B cell (primary cell): ENCODE results near the gene FAM120AOS. TPM values are rescaled to one million over a fixed set of nuclear protein-coding genes. Genes with fewer than 3 reads are reported as not detected.

Source experiments
- ATAC-seq: fragments of 200-7000 bp; cut with Tn5 transposase; one replicate; pipeline ENCODE4 v1.10.0; 2021; ENCODE audit warnings: low read depth, mild to moderate bottlenecking, moderate number of reproducible peaks, moderate library complexity
- CTCF ChIA-PET: fragments of 350-600 bp; sonication (Branson Sonifier 250); formaldehyde crosslinking; loops from one replicate; lab custom pipeline; 2021; ENCODE audit warnings: antibody characterized with exemption, inconsistent platforms; lab: Charles Lee
- POLR2A ChIA-PET: fragments of 350-600 bp; sonication (Branson Sonifier 250); formaldehyde crosslinking; loops from one replicate; lab custom pipeline; 2021; ENCODE audit warnings: antibody characterized with exemption; lab: Charles Lee
- DNase-seq: peaks from one replicate; pipeline ENCODE4 v3.0.0; 2013
- H2AFZ ChIP-seq: 2 replicates; pipeline ENCODE4 v1.6.1; 2012; ENCODE audit warnings: mild to moderate bottlenecking, low read depth, low read length; ENCODE audit not compliant: insufficient read depth, poor library complexity, severe bottlenecking
- H3K27ac ChIP-seq, 2 donors: 1 replicate in 1 of 2; 2 replicates in 1 of 2; pipeline ENCODE4 v1.5.1; 2012 to 2013; ENCODE audit warnings: low read length in 2 of 2, mild to moderate bottlenecking in 2 of 2, moderate library complexity in 1 of 2
- H3K27me3 ChIP-seq, 4 experiments: fragments of 200-600 bp in 1 of 4; sonication (generic) in 1 of 4; replicated peaks in 1 of 4; 1 replicate in 2 of 4; 2 replicates in 2 of 4; pipeline versions ENCODE4 v1.6.1 to v1.7.0; 2013 to 2016; ENCODE audit warnings: low read length in 3 of 4, mild to moderate bottlenecking in 2 of 4, mixed read lengths in 1 of 4, moderate library complexity in 1 of 4; ENCODE audit not compliant: insufficient read depth in 4 of 4, control insufficient read depth in 3 of 4; ENCODE audit errors: control extremely low read depth in 1 of 4
- H3K36me3 ChIP-seq, 2 experiments: replicated peaks in 1 of 2; 1 replicate in 1 of 2; 2 replicates in 1 of 2; pipeline versions ENCODE4 v1.6.1 to v1.7.1; 2013; ENCODE audit warnings: low read length in 1 of 2; ENCODE audit not compliant: insufficient read depth in 2 of 2, control insufficient read depth in 1 of 2; ENCODE audit errors: control extremely low read depth in 1 of 2, extremely low read depth in 1 of 2
- H3K4me1 ChIP-seq, 2 donors: fragments of 200-600 bp in 1 of 2; sonication (generic) in 1 of 2; 1 replicate in 1 of 2; 2 replicates in 1 of 2; pipeline versions ENCODE4 v1.5.1 to v1.6.1; 2013 to 2017; ENCODE audit warnings: low read length in 2 of 2; ENCODE audit not compliant: control insufficient read depth in 2 of 2, insufficient read depth in 2 of 2
- H3K4me2 ChIP-seq: replicated peaks from 2 replicates; pipeline ENCODE3; 2012; ENCODE audit warnings: mild to moderate bottlenecking, low read depth, low read length; ENCODE audit not compliant: poor library complexity, severe bottlenecking
- H3K4me3 ChIP-seq, 5 experiments: fragments of 200-600 bp in 1 of 5; sonication (generic) in 1 of 5; 1 replicate in 3 of 5; 2 replicates in 2 of 5; pipeline versions ENCODE4 v1.5.1 to v1.7.0; 2011 to 2016; ENCODE audit warnings: low read length in 4 of 5, mild to moderate bottlenecking in 4 of 5, low read depth in 2 of 5, control low read depth in 1 of 5, moderate library complexity in 1 of 5; ENCODE audit not compliant: insufficient read depth in 1 of 5; ENCODE audit errors: control extremely low read depth in 1 of 5, extremely low read depth in 1 of 5
- H3K79me2 ChIP-seq: fragments of 200-600 bp; sonication (generic); one replicate; pipeline ENCODE4 v1.6.0; 2016; ENCODE audit warnings: low read length; ENCODE audit not compliant: control insufficient read depth, insufficient read depth
- H3K9ac ChIP-seq: fragments of 200-600 bp; sonication (generic); 2 replicates; pipeline ENCODE4 v1.6.1; 2017; ENCODE audit warnings: mild to moderate bottlenecking, low read length, moderate library complexity
- H3K9me3 ChIP-seq, 3 donors: one replicate each; pipeline versions ENCODE4 v1.6.1 to v1.7.1; 2013; ENCODE audit warnings: low read length in 2 of 3; ENCODE audit not compliant: control insufficient read depth in 2 of 3, insufficient read depth in 1 of 3; ENCODE audit errors: control extremely low read depth in 1 of 3
- H4K20me1 ChIP-seq: 2 replicates; pipeline ENCODE4 v1.6.0; 2012; ENCODE audit warnings: mild to moderate bottlenecking, low read length; ENCODE audit not compliant: insufficient read depth, control insufficient read depth, poor library complexity, severe bottlenecking
- H3K27ac Mint-ChIP-seq: one replicate; pipeline ENCODE4 v1.8.0; 2021; ENCODE audit warnings: mixed read lengths
- H3K27me3 Mint-ChIP-seq: one replicate; pipeline ENCODE4 v1.8.0; 2021; ENCODE audit warnings: mixed read lengths
- H3K4me1 Mint-ChIP-seq: one replicate; pipeline ENCODE4 v1.8.0; 2021; ENCODE audit warnings: mixed read lengths
- H3K4me3 Mint-ChIP-seq: one replicate; pipeline ENCODE4 v1.8.0; 2021; ENCODE audit warnings: mixed read lengths
- H3K9me3 Mint-ChIP-seq: one replicate; pipeline ENCODE4 v1.8.0; 2022; ENCODE audit warnings: mixed read lengths; ENCODE audit not compliant: insufficient read depth
- EZH2 ChIP-seq: IDR thresholded peaks from 2 replicates; pipeline ENCODE4 v1.6.1; 2012; ENCODE audit warnings: borderline replicate concordance, low read depth, mild to moderate bottlenecking, moderate library complexity, low read length; ENCODE audit not compliant: insufficient read depth, poor library complexity, severe bottlenecking
- WGBS: methylation state at CpG from one replicate; pipeline ENCODE4 v1.1.5; 2013; ENCODE audit warnings: missing lambda C conversion rate; ENCODE audit not compliant: insufficient coverage; 5-methylcytosine and 5-hydroxymethylcytosine counted together
- intact Hi-C: fragments of 100-400 bp; cut with micrococcal nuclease; formaldehyde crosslinking; loops from one replicate; pipeline ENCODE4 v1.10.0; 2022
- polyA plus RNA-seq: library from polyadenylated mRNA; depleted of rRNA; stranded (reverse); fragments of >200 nt; gene quantifications from 2 replicates; pipeline ENCODE4 v1.2.3, GENCODE V29; 2012
- total RNA-seq, 2 donors: library from RNA; stranded (reverse); fragments of 120-200 nt in 1 of 2; gene quantifications; 1 replicate in 1 of 2; 2 replicates in 1 of 2; pipeline versions ENCODE4 v1.2.3 to v1.2.4, GENCODE V29; 2013 to 2022
- TF ChIP-seq, protein P1 (sequence below): fragments of 200-600 bp; IDR thresholded peaks from one replicate; pipeline ENCODE4 v1.8.0; 2022; ENCODE audit warnings: antibody characterized with exemption, mild to moderate bottlenecking

The FAM120AOS gene
- total and polyA plus RNA-seq, 2 donors (not counting 1 experiment from before 2014, with no cell fraction given), result 36.0 to 47.8 TPM

DNA sequence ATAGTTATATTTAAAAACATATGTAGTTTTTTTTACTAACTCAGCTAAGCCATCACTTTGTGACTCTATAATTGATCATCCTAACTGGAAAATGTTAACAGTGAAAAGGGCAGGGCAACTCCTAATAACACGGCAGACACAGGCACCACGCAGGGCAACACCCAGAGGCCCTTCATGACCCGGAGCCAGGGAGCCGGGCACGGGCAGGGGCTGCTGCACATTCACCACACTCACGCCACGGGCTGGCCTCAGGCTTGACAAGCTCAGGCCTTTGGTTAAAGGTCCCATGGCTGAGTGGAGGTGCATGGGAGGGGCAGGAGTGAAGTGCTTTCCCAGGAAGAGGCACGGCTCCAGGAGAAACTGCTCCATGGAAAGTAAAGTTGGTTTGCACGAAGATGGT, 54.9 kb downstream of the FAM120AOS start:
- H3K27me3 ChIP-seq, result peaks cover 0 to 6% (median 0%) of the 10 kb centered on the region in 4 experiments
- DNase-seq (no peak), ATAC-seq (no peak)
- H3K4me1 Mint-ChIP-seq, result no peaks in the 10 kb centered on the region
- no peaks in the 10 kb centered on the region for H3K4me1 ChIP-seq
- H3K4me3 ChIP-seq, result no peak overlapping the region
- ChIA-PET POLR2A (no interaction called here), CTCF (no interaction called here)
- TF ChIP-seq, protein P1, sequence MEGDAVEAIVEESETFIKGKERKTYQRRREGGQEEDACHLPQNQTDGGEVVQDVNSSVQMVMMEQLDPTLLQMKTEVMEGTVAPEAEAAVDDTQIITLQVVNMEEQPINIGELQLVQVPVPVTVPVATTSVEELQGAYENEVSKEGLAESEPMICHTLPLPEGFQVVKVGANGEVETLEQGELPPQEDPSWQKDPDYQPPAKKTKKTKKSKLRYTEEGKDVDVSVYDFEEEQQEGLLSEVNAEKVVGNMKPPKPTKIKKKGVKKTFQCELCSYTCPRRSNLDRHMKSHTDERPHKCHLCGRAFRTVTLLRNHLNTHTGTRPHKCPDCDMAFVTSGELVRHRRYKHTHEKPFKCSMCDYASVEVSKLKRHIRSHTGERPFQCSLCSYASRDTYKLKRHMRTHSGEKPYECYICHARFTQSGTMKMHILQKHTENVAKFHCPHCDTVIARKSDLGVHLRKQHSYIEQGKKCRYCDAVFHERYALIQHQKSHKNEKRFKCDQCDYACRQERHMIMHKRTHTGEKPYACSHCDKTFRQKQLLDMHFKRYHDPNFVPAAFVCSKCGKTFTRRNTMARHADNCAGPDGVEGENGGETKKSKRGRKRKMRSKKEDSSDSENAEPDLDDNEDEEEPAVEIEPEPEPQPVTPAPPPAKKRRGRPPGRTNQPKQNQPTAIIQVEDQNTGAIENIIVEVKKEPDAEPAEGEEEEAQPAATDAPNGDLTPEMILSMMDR, result no peak
- no peak for TF ChIP-seq EZH2
- no peak overlapping the region for H2AFZ ChIP-seq
- H3K9ac ChIP-seq, result no peak overlapping the region
- no peak overlapping the region for H3K27ac ChIP-seq
- no peak overlapping the region for H3K4me2 ChIP-seq
- WGBS, result 95% methylated on average over 8 of the region's 9 CpGs
- H4K20me1 ChIP-seq, result no peaks in the 10 kb centered on the region
- H3K9me3 ChIP-seq, result no peaks in the 10 kb centered on the region
- no peak overlapping the region for H3K27ac Mint-ChIP-seq
- intact Hi-C loops, result no loop called here
- peaks cover 14% of the 10 kb centered on the region for H3K27me3 Mint-ChIP-seq
- no peak overlapping the region for H3K4me3 Mint-ChIP-seq
- peaks cover 3% of the 10 kb centered on the region for H3K9me3 Mint-ChIP-seq
- H3K79me2 ChIP-seq, result no peaks in the 10 kb centered on the region
- no peaks in the 10 kb centered on the region for H3K36me3 ChIP-seq

DNA sequence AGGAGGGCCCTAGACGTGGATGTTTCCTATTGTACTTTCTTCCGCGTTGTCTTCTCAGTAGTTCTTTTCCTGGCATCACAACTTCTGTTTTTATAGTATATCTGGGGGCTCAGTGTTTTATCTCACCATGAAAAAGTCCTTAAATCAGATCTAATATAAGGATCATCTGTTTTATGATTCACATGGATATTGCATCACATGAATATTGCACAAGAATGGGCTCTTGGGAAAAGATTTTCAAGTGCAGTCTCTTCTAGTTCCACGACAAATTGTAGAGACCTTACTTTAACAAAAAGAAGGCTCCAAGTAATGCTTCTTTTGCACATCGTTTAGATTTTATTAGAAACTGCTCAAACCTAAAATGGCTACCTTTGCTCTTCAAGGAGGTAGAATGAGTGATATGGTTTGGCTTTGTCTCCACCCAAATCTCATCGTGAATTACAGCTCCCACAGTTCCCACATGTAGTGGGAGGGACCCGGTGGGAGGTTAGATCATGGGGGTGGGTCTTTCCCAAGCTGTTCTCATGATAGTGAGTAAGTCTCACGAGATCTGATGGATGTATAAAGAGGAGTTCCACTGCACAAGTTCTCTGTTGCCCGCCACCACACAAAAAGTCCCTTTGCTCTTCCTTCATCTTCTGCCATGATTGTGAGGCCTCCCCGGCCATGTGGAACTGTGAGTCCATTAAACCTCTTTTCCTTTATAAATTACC, 55.6 kb downstream of the FAM120AOS start:
- H3K27me3 ChIP-seq, result peaks cover 0 to 6% (median 0%) of the 10 kb centered on the region in 4 experiments
- H3K9ac ChIP-seq, result no peak overlapping the region
- intact Hi-C loops, result no loop called here
- DNase-seq (no peak), ATAC-seq (no peak)
- no peaks in the 10 kb centered on the region for H3K4me1 ChIP-seq
- H4K20me1 ChIP-seq, result no peaks in the 10 kb centered on the region
- Mint-ChIP-seq H3K4me3 (no peak overlapping the region), H3K27me3 (peaks cover 14% of the 10 kb centered on the region), H3K27ac (no peak overlapping the region), H3K4me1 (no peaks in the 10 kb centered on the region), H3K9me3 (peaks cover 3% of the 10 kb centered on the region)
- no peak overlapping the region for H3K27ac ChIP-seq
- H3K4me3 ChIP-seq, result no peak overlapping the region
- H3K79me2 ChIP-seq, result no peaks in the 10 kb centered on the region
- no peak overlapping the region for H3K4me2 ChIP-seq
- TF ChIP-seq, protein P1, result no peak
- no peak for TF ChIP-seq EZH2
- no CpG with 5 or more reads among the region's 10 CpGs for WGBS
- H3K36me3 ChIP-seq, result no peaks in the 10 kb centered on the region
- CTCF ChIA-PET, result no interaction called here
- POLR2A ChIA-PET, result no interaction called here
- no peaks in the 10 kb centered on the region for H3K9me3 ChIP-seq
- H2AFZ ChIP-seq, result no peak overlapping the region
